ENCODE data around the gene HMCN1.

GRCh38 chr1:185816460-185816859, 82.3 kb downstream of the HMCN1 start:
- TF ChIP-seq CTCF (conservative IDR thresholded peaks at IDR 0.05) (no peak), ZFX (IDR thresholded peaks at IDR 0.05) (no peak)

All from C4-2B (cell line).